K562 (cell line): ENCODE data around the gene MYO9A. TPM values are rescaled to one million over a fixed set of nuclear protein-coding genes. Genes with fewer than 3 reads are reported as not detected.

ENCODE experiments used
- ATF1 ChIP-seq, 2 experiments: fragments of 450-650 bp in 1 of 2; IDR thresholded peaks; 2 replicates each; pipeline ENCODE4 v1.6.1; 2016; ENCODE audit warnings: missing compliant biosample characterization in 1 of 2, missing genetic modification characterization in 1 of 2
- KLF13 ChIP-seq: fragments of 450-650 bp; IDR thresholded peaks from 2 replicates; pipeline ENCODE4 v1.6.1; 2016; ENCODE audit warnings: missing genetic modification characterization, low read depth, mild to moderate bottlenecking, missing compliant biosample characterization, moderate library complexity, borderline replicate concordance
- MED1 ChIP-seq: sonication (generic); formaldehyde crosslinking; IDR thresholded peaks from 2 replicates; pipeline ENCODE4 v1.8.1; 2023; ENCODE audit warnings: missing genetic modification reagents, borderline replicate concordance
- NBN ChIP-seq: fragments of 450-650 bp; IDR thresholded peaks from 2 replicates; pipeline ENCODE4 v1.6.1; 2016; ENCODE audit warnings: low read depth, mild to moderate bottlenecking
- TRIM24 ChIP-seq, 2 experiments: fragments of 450-650 bp; IDR thresholded peaks; 2 replicates each; pipeline ENCODE4 v1.6.1; 2016
- YY1 ChIP-seq, 3 experiments: IDR thresholded peaks; 2 replicates each; pipeline ENCODE4 v1.6.1; 2011; ENCODE audit warnings: low read length in 2 of 3, mild to moderate bottlenecking in 2 of 3, moderate library complexity in 2 of 3, borderline replicate concordance in 1 of 3, control low read depth in 1 of 3, low read depth in 1 of 3; ENCODE audit not compliant: insufficient read depth in 3 of 3, insufficient replicate concordance in 2 of 3, control insufficient read depth in 1 of 3, insufficient read length in 1 of 3; ENCODE audit errors: extremely low read depth in 1 of 3
- polyA plus RNA-seq, 8 experiments: library from polyadenylated mRNA; depleted of rRNA in 4 of 8; stranded (reverse) in 5 of 8; unstranded in 3 of 8; fragments of >200 nt; fragmentation: Nextera tagmentation in 2 of 8; fragmentation: Illumina TruSeq in 1 of 8; extraction: Ambion mirVana in 2 of 8; extraction: Trizol in 1 of 8; gene quantifications; 2 replicates each; pipeline versions ENCODE4 v1.2.1 to v1.2.3, GENCODE V29; 2011 to 2014; ENCODE audit warnings: inconsistent platforms in 1 of 8, missing spikeins in 1 of 8
- total RNA-seq, 7 experiments: library from RNA; depleted of rRNA in 6 of 7; stranded (reverse); fragments of >200 nt in 6 of 7; fragmentation: Illumina TruSeq in 2 of 7; extraction: Trizol in 2 of 7; gene quantifications; 2 replicates each; pipeline versions ENCODE4 v1.2.1 to v1.2.3, GENCODE V29; 2011 to 2021; ENCODE audit warnings: low replicate concordance in 1 of 7
- TF ChIP-seq, protein P1 (sequence below): sonication (generic); formaldehyde crosslinking; IDR thresholded peaks from 2 replicates; pipeline ENCODE4 v1.8.0; 2022; ENCODE audit warnings: mild to moderate bottlenecking, missing genetic modification reagents
- TF ChIP-seq, protein P2 (sequence below), 2 experiments: fragments of 450-650 bp in 1 of 2; sonication (generic) in 1 of 2; formaldehyde crosslinking in 1 of 2; IDR thresholded peaks; 2 replicates each; pipeline versions ENCODE4 v1.7.1 to v1.9.0; 2016 to 2022; ENCODE audit warnings: inconsistent platforms in 1 of 2, mild to moderate bottlenecking in 1 of 2, missing genetic modification reagents in 1 of 2

MYO9A gene
- total and polyA plus RNA-seq, 9 of the 15 experiments (the other 6 are each of a cell fraction or from before 2014, with no cell fraction given): 1.9 to 15.4 (median 5.8) TPM

DNA sequence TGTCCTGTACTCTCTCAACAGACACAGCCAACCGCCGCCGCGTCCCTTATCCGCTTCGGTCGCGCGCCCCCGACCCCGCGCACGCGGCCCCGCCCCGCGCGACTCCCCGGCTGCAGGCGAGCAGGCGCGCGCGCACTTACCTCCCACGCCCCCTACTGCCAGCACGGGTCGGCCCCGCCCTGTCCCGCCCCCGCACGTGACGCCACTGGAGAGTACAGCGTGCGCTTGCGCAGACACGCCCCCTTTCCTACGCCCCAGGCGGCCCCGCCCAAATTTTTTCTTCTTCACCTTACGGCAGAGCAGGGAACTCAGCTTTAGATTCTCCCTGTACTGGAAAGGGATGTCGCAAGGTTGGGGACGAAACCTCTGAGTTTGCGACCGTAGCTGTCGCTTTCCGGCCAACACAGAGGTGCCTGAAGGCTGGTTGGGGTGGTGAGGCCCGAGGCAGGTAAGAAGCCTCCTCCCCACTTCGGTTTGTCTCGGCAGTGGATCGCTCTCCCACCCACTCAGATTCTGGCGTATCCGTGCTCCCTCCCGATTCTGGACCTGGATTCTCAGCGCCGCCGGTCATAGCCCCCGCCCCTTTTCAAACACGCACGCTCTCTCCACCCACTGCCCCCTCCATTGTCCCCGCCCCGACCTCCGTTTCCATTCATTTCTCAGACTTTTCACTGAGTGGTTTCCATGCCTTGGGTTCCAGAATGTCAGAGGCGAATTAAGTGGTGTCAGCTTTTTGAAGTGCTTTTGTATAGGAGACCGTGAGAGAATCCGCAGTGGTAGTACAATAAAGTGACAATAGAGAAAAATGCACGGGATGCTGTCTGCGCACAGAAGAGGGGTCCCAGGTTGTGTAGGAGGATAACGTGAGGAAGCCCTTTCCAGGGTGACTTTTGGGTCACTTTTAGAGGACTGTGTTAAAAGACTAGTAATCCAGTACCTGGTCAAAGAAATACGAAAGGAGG, at the start of gene MYO9A, which contains the start of gene SENP8 (continued):
- peak in 2 of 3 experiments; percentile 10 to 15 for TF ChIP-seq YY1 (IDR thresholded peaks at IDR 0.05; ENCODE audit: borderline replicate concordance in 1 of 3, control insufficient read depth in 1 of 3, extremely low read depth in 1 of 3, insufficient read depth in 3 of 3, insufficient read length in 1 of 3, insufficient replicate concordance in 2 of 3, low read depth in 1 of 3, low read length in 2 of 3)
- no peak for TF ChIP-seq NBN
- TF ChIP-seq MED1 (CRISPR knock-in tag): no peak
- TF ChIP-seq, protein P1, sequence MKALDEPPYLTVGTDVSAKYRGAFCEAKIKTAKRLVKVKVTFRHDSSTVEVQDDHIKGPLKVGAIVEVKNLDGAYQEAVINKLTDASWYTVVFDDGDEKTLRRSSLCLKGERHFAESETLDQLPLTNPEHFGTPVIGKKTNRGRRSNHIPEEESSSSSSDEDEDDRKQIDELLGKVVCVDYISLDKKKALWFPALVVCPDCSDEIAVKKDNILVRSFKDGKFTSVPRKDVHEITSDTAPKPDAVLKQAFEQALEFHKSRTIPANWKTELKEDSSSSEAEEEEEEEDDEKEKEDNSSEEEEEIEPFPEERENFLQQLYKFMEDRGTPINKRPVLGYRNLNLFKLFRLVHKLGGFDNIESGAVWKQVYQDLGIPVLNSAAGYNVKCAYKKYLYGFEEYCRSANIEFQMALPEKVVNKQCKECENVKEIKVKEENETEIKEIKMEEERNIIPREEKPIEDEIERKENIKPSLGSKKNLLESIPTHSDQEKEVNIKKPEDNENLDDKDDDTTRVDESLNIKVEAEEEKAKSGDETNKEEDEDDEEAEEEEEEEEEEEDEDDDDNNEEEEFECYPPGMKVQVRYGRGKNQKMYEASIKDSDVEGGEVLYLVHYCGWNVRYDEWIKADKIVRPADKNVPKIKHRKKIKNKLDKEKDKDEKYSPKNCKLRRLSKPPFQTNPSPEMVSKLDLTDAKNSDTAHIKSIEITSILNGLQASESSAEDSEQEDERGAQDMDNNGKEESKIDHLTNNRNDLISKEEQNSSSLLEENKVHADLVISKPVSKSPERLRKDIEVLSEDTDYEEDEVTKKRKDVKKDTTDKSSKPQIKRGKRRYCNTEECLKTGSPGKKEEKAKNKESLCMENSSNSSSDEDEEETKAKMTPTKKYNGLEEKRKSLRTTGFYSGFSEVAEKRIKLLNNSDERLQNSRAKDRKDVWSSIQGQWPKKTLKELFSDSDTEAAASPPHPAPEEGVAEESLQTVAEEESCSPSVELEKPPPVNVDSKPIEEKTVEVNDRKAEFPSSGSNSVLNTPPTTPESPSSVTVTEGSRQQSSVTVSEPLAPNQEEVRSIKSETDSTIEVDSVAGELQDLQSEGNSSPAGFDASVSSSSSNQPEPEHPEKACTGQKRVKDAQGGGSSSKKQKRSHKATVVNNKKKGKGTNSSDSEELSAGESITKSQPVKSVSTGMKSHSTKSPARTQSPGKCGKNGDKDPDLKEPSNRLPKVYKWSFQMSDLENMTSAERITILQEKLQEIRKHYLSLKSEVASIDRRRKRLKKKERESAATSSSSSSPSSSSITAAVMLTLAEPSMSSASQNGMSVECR (CRISPR knock-in tag): peak; percentile 6; the same call in 1 of the 2 replicates
- TF ChIP-seq, protein P2, sequence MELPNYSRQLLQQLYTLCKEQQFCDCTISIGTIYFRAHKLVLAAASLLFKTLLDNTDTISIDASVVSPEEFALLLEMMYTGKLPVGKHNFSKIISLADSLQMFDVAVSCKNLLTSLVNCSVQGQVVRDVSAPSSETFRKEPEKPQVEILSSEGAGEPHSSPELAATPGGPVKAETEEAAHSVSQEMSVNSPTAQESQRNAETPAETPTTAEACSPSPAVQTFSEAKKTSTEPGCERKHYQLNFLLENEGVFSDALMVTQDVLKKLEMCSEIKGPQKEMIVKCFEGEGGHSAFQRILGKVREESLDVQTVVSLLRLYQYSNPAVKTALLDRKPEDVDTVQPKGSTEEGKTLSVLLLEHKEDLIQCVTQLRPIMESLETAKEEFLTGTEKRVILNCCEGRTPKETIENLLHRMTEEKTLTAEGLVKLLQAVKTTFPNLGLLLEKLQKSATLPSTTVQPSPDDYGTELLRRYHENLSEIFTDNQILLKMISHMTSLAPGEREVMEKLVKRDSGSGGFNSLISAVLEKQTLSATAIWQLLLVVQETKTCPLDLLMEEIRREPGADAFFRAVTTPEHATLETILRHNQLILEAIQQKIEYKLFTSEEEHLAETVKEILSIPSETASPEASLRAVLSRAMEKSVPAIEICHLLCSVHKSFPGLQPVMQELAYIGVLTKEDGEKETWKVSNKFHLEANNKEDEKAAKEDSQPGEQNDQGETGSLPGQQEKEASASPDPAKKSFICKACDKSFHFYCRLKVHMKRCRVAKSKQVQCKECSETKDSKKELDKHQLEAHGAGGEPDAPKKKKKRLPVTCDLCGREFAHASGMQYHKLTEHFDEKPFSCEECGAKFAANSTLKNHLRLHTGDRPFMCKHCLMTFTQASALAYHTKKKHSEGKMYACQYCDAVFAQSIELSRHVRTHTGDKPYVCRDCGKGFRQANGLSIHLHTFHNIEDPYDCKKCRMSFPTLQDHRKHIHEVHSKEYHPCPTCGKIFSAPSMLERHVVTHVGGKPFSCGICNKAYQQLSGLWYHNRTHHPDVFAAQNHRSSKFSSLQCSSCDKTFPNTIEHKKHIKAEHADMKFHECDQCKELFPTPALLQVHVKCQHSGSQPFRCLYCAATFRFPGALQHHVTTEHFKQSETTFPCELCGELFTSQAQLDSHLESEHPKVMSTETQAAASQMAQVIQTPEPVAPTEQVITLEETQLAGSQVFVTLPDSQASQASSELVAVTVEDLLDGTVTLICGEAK (IDR thresholded peaks at IDR 0.05): 0 out of 2 replicates have a peak, but pooled peaks have one; percentile 30
- TF ChIP-seq, protein P2 (CRISPR knock-in tag; IDR thresholded peaks at IDR 0.05): no peak
- TF ChIP-seq ATF1 (CRISPR knock-in tag; IDR thresholded peaks at IDR 0.05): no peak
- peak; percentile 67 for TF ChIP-seq ATF1 (tag; IDR thresholded peaks at IDR 0.05)
- no peak for TF ChIP-seq TRIM24 (IDR thresholded peaks at IDR 0.05)
- TF ChIP-seq KLF13 (tag): no peak; the same call in 1 of the 2 replicates
